Measurements from ENCODE around the gene PRPSAP2.

PRPSAP2 gene

DNA sequence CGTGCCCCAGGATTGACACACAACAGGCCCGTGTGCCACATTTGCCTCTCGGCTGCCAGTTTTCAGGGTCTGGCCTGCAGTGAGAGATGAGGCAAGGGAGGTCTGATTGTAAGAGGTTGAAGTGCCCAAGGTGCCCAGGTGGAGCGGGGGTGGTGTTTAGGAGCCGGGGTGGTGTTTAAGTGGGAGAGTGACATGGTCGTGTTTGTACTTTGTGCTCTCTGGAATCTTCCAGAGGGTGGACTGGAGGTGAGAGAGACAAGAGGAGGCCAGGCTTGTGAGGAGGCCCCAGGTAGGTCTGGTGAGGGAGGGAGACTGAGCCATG, 104.5 kb downstream of the PRPSAP2 start:
- DNase-seq (ENCODE audit: low spot score), result no peak

DNA sequence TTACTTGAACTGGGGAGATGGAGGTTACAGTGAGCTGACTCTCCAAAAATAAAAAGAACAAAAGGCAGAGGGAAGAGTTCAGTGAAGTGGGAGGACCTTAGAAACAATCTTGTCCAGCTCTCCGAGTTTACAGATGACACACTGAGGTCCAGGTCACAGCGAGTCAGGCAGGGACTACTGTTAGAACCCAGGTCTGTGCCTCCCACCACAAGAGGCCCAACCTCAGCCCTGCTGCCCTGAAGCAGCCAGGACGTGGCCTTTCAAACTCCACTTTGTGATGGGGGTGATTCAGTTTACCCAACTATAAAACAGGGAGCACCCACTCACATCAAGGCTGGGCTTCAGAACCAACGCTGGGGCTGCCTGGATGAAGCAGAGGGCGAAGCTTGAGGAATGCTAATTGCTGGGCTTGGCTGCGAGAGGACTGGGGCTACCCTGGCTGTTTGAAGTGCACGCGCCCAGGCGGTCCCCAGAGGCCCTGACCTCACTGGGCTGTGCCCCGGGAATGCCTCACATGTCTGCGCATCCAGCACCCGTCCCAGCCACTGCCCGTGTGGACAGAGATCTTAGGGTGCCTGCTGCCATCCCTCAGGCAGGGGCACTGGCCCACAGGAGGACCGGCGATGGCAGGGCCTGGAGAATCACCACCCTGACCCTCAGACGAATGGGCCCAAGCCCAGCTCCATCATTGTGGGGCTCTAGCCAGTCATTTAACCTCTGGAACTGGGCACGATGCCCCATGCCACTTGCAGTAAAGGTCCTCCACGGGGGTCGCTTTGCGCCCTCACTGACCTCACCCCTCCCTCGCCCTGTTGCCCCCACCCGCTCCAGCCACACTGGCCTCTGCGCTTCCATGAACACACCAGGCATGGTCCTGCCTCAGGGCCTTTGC, 105.4 kb downstream of the PRPSAP2 start:
- DNase-seq (ENCODE audit: low spot score), result no peak

DNA sequence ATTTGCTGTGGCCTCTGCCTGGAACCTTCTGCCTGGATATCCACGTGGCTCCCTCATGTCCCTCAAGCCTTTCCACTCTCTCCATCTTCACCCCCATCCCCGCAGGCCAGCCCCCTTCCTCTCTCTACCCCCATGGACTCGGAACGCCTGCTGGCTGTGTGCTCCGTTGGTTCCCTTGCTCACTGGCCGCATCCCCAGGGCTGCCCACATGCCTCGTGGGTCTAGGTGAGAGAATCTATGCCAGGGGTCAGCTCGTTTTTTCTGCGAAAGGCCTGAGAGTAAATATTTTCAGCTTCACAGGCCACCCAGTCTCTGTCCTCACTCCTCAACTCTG, 106.1 kb downstream of the PRPSAP2 start:
- no peak for DNase-seq (ENCODE audit: low spot score)

DNA sequence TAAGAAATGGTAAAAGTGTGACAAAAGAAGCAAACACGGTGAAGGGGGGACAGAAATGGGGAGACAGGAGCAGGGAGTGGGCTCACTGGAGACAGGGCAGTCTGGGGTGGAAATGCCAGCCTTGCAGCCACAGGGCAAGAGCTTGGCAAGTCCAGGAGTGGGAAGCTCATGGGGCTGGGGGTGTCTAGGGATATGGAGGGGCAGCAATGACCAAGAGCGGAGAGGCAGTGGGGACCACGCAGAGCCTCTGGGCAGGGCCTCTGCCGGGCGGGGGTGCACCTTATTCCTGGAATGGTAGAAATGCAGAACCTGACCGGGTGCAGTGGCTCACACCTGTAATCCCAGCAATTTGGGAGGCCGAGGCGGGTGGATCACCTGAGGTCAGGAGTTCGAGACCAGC, 106.6 kb downstream of the PRPSAP2 start:
- no peak for DNase-seq (ENCODE audit: low spot score)

DNA sequence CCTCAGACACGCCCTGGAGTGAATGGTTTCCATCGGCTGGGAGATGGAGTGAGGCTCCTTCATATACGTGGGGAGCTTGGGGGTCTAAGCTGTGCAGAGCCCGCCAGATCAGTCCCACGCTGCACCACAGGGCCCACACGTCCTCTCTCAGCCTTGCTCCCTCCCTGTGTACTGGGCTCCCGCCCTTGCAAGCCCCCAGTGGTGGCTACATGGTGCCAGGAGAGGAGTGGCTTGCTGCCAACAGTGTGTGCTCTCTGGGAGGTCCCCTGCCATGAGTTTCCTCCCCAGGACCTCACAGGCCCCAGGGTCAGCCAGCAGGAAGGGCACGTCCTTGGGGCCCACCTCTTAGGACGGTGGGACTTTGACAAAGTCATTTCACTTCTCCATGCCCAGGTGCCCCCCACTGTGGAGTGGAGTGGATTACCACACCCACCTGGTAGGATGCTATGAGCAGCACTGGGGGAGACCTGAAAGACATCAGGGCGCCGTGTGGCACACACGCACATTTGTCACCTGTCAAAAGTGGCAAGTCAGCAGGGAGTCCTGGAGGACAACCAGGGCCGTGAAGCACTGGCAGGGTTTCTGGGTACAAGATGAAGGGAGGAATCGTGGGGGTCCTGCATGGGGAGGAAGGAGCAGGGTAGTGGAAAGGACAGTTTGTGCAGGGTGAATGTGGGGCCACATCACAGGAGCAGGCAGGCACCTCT, 107.8 kb downstream of the PRPSAP2 start:
- no peak for DNase-seq (ENCODE audit: low spot score)

DNA sequence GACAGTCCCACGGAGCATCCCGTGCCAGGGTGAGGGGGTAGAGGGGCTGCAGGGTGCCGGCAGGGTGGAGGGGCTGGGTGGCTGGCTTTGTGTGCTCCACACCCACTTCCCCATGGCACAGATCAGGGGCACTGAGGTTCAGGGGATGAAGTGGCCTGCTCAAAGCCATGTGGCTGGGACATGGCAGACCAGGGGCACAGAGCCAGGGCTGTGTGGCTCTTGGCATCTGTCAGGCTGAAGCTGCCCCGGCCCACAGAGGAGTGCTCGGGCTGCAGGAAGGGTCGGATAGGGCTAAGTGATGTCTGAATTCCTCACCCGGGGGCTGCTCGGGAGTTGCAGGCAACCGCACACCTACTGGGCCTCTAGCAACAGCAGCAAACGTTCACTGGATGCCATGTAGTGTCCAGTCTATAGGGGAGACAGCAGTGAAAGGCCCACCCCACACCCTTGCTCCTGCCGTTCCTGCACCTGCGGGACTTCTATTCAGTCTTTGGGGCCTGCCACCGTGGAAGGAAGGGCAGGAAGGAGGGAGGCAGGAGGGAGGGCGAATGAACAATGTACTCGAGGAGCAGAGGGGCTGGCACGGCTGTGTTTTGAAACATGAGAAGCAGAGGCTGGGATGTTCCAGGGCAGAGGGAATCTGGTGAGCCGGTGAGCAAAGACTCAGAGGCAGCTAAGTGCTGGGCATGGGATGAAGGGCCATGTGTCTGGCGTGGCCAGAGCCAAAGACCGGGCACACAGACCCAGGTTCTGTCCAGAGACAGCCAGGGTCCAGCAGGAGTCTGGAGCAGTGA, 109.1 kb downstream of the PRPSAP2 start:
- DNase-seq (ENCODE audit: low spot score), result no peak

DNA sequence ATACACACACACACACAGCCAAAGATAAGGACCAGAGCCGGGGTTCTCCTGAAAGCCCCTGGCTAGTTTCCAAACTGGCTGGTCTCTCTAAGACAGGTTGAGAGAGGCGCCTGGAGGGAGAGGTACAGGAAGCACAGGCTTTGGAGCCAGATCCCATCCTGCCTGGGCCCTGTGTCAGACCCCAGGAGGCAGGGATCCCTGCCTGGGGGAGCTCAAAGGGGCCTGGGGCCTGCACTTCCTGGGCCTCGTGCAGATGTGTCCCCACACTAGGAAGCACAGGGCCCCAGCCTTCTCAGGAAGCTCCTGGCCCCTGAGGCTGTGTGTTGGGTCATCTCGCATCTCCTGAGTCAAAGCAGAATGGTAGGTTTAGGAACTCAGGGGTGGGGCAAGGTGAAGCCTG, 110.0 kb downstream of the PRPSAP2 start:
- DNase-seq (ENCODE audit: low spot score), result no peak

DNA sequence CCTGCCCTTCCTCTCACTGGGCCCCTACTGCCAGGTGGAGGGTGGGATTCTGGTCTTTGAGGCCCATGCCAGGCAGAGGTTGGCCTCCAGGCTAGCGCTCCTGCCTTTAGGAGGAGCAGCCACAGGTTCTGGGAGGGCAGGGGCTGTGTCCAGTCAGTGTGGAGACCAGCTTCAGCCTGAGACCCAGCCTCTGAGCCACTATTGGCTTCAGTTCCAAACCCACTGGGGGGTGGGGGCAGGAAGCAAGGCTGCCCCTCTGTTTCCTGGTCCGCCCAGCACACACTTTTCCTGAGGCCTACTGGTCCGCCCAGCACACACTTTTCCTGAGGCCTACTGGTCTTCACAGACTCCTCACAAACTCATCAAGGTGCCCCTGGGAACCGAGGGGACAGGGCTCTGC, 110.4 kb downstream of the PRPSAP2 start:
- no peak for DNase-seq (ENCODE audit: low spot score)

DNA sequence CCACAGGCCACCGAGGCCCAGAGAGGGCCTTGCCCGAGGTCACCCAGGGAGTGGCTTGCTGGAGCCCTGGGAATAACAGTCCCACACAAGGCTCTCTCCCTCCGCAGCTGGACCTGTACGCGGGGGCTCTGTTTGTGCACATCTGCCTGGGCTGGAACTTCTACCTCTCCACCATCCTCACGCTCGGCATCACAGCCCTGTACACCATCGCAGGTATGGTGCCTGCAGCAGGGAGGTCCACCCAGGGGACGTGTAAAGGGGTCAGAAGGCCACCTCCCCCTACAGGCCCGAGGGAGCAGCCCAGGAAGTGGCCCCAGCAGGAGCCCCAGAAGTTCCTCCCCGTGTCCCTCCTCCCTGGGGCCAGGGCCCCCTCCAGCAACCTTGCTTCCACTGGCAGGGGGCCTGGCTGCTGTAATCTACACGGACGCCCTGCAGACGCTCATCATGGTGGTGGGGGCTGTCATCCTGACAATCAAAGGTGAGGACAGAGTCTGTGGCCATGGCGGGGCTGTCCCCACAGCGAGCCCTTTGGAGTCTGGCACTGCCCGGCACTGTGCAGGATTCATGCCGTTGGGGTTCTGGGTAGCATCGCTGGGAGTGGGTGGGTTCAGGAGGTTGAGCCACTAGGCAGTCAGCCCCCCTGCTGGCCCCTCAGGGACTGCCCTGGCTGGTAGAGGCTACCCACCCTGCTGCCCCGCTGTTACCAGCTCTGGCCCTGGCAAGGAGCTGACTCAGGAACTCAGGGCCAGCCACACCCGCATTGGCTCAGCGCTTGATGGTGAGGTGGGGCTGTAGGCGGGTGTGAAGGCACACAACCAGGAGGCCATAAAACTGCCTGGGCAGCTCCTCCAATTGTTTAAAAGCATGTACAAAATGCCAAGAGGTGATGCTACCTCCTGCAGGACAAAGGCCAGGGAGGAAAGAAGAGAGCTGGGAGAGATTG, 111.3 kb downstream of the PRPSAP2 start:
- no peak for DNase-seq (ENCODE audit: low spot score)

DNA sequence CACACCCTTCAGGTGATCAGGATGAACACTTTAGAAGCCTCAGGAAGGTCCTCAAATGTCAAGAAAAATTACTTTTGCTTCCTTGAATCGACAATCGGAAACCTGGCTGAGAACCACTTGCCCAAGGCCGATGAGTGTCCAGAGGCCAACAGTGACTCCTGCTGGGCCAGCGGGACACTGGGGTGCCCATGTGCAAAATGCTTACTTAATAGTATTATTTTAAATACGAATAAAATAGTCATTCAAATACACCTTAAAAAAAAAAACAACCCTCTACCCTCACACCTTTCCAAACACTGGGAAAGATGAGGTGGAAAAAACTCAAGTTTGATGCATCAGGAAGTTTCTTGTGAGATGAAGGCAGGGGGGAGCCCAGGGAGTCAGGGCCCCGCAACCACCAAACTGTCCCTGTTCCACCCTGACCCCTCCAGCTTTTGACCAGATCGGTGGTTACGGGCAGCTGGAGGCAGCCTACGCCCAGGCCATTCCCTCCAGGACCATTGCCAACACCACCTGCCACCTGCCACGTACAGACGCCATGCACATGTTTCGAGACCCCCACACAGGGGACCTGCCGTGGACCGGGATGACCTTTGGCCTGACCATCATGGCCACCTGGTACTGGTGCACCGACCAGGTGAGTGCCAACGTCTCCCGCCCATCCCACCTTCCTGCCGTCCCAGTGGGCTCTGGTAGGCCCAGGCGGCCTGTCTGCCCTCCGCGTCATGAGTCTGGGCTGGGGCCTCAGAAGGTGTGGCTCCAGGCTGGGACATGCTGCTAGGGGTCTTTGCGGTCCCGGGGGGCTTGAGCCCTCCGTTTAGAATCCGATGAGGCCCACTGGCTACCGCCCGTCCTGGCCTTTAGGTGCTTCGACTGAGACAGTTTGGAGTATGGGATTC, 112.9 kb downstream of the PRPSAP2 start:
- DNase-seq (ENCODE audit: low spot score), result no peak

DNA sequence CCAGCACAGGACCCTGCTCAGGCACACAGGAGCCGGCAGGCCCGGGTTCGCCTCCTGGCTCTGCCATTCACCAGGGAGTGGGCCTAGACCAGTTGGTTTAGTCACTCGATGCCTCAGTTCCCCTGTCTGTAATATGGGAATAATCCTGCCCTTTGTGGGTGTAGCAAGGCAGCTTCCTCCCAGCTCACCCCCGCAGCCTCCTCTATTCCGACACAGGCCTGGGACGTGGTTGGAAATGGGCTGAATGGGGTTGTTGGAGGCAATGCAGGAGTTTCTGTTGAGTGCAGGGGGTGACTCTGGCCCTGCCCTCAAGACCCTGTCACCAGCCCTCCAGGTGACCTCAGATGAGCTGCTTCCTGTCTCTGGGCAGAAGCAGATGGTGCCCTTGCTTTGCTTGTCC, 113.9 kb downstream of the PRPSAP2 start:
- DNase-seq (ENCODE audit: low spot score), result no peak

DNA sequence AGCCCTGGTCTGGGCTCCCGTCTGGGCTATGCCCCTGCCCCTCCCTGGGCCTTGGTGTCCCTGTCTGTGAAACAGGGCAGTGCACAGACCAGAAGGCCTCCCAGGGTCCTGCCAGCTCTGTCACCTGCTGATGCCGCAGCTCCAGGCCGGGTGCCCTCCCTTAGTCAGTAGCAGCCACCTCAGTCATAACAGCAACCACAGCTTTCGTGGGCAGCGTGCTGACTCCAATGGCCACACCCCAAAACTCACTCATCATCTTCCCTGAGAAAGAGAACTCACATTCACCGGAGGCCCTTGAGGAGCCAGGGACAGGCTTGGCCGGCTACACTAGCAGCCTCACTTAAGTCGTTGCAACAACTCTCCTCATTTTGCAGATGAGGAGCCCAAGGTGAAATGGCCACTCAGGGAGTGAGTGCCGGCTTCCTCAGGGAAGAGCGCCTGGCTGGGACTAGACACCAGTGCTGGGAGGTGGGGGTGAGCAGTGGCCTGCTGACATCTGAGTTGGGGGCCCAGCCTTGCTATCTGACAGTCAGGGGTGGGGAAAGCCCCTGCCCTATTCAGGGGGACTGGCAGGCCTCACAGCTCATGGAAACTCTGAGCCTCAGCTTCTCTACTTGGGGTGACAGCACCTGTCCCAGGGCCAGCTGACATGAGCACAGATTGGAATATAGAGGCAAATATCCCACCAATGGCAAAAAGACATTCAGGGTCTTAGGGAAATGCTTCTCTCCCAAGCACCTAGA, 116.6 kb downstream of the PRPSAP2 start:
- no peak for DNase-seq (ENCODE audit: low spot score)

DNA sequence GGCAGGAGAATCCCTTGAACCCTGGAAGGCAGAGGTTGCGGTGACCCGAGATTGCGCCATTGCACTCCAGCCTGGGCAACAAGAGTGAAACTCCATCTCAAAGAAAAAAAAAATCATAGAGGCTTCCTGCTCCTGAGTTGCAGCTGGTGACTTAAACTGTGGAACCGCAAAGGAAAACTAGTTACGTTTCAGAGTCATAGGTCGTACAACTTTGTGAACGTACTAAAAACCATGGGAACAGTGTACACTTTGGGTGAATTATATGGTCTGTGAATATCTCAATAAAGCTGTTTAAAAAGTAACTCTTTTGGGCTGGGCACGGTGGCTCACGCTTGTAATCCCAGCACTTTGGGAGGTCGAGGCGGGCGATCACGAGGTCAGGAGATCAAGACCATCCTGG, 117.7 kb downstream of the PRPSAP2 start:
- no peak for DNase-seq (ENCODE audit: low spot score)

DNA sequence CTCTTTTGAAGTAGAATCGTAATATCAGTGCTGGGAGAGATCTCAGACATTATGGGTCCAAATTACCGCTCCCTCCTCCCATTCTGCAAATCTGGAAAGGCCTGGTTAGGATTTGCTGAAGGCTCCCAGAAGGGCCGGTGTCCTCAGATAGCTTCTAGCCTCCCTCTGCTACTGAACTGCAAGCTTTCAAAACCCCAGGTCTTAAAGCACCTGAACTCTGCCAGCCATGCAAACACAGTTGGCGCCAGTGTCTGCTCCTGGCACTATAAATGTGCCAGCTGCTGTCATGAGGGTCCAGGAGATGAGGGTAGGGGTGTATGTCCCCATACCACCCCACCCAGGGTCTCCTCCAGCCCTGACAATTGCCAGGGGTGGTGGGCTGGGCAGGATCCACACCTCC, 118.3 kb downstream of the PRPSAP2 start:
- DNase-seq (ENCODE audit: low spot score), result no peak

DNA sequence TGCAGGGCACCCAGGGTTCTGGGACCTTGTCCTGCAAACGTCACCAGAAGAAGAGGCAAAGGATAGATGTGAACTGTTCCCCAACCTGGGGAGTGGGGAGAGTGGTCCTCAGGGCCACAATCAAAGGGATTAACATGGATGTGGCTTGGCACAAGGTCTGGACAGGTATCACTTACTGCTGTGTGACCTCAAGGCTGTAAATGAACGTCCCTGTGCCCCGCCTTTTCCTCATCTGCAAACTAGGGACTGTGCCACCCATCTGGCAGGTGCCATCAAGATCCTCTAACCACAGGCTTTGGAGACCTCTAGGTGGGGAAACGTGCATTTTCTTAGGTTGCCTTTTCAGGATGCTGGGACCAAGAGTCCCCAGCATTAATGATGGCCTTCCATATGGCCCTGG, 119.1 kb downstream of the PRPSAP2 start:
- DNase-seq (ENCODE audit: low spot score), result no peak

DNA sequence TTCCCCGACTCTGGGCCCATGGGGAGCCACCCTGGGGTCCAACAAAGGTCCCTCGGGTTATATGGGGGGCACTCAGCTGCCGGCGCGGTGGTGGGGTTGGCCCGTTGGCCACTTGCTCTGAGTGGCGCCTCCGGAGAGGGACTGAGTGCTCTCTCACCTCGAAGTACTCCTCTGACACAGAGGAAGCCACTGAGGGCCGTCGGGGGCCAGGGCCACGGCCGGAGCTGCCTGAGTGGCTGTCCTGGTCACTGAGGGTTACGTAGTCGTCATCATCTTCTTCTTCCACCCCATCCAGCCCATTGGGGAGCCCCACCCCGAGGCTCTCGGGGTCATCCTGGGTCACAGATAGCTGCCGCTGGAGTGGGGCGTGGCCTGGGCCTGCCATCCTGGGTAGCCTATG, 119.7 kb downstream of the PRPSAP2 start:
- DNase-seq (ENCODE audit: low spot score), result no peak

DNA sequence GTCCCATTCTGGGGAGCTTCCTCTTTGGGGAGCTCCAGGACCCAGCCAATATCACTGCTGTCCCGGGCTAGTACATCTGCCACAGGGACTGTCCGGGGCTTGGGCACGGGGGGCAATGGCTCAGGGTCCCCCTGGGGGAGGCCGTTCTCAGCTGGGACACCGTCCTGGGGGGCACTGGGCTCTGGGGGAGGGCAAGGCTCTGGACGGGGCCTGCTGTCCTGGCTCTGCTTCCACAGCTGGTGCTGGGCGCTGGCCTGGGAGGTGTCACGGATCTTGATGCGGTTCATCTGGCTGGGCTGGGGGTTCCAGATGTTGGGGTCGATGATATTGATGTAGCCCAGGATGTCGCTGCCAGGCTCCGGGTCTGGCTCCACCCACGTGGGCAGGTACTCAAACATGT, 120.1 kb downstream of the PRPSAP2 start:
- no peak for DNase-seq (ENCODE audit: low spot score)

DNA sequence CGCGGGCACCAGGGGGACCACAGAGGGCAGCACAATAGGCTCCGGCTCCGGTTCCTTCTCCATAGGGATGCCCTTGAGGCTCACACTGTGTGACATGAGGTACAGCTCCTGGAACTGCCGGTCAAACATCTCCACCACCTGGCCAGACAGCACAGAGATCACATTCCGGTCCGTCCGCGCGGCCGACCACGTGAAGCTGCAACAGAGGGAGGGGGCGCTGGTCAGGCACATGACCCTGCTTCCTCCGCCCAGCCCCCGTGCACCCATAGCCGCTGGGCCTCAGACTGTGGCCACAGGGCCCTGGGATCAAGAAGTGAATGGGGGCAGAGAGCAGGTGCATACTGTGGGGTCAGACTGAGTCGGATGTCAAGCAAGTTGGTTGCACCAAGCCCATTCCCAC, 120.7 kb downstream of the PRPSAP2 start:
- DNase-seq (ENCODE audit: low spot score), result no peak

Data from CD4-positive, alpha-beta T cell treated with Interleukin-2 at 100 ng/mL for 4 hours (primary cell).